Activated T-cell treated with anti-CD3 and anti-CD28 coated beads, Interleukin-2, amount 50 U/mL, for 72 hours (primary cell): ENCODE measurements around the gene TTC3. TPM values are rescaled to one million over a fixed set of nuclear protein-coding genes. Genes with fewer than 3 reads are reported as not detected.
"Not testable (repeated sequence)": the region's sequence is repeated elsewhere in the genome, so short reads cannot be mapped to it uniquely, and the experiment has no call there.

Experiments
- ATAC-seq, 2 donors: fragments of 150-1000 bp; cut with Tn5 transposase; replicated peaks in 1 of 2; 2 replicates each; pipeline ENCODE4 v1.10.0; 2021; ENCODE audit warnings: moderate library complexity in 2 of 2, mild to moderate bottlenecking in 1 of 2
- DNase-seq, 2 donors: peaks; one replicate each; pipeline ENCODE4 v3.0.0; 2021 to 2022; ENCODE audit warnings: mixed read lengths in 1 of 2
- H3K27ac Mint-ChIP-seq: one replicate; pipeline ENCODE4 v1.8.0; 2022; ENCODE audit warnings: mild to moderate bottlenecking, moderate library complexity, mixed read lengths
- H3K27me3 Mint-ChIP-seq: one replicate; pipeline ENCODE4 v1.8.0; 2022; ENCODE audit warnings: low read depth, mixed read lengths
- H3K36me3 Mint-ChIP-seq, 2 donors: one replicate each; pipeline ENCODE4 v1.8.0; 2022; ENCODE audit warnings: mixed read lengths in 2 of 2, mild to moderate bottlenecking in 1 of 2; ENCODE audit not compliant: insufficient read depth in 2 of 2
- H3K4me1 Mint-ChIP-seq: one replicate; pipeline ENCODE4 v1.8.0; 2022; ENCODE audit warnings: low read depth, mixed read lengths
- H3K4me3 Mint-ChIP-seq, 2 donors: one replicate each; pipeline ENCODE4 v1.8.0; 2022; ENCODE audit warnings: mild to moderate bottlenecking in 2 of 2, mixed read lengths in 2 of 2, moderate library complexity in 2 of 2
- H3K9me3 Mint-ChIP-seq, 2 donors: one replicate each; pipeline ENCODE4 v1.8.0; 2022; ENCODE audit warnings: mixed read lengths in 2 of 2
- total RNA-seq, 2 donors: library from RNA; stranded (reverse); gene quantifications; one replicate each; pipeline ENCODE4 v1.2.3, GENCODE V29; 2022

TTC3 gene
- total RNA-seq, 2 donors from 2014 or later = 62.4 to 65.8 TPM

DNA sequence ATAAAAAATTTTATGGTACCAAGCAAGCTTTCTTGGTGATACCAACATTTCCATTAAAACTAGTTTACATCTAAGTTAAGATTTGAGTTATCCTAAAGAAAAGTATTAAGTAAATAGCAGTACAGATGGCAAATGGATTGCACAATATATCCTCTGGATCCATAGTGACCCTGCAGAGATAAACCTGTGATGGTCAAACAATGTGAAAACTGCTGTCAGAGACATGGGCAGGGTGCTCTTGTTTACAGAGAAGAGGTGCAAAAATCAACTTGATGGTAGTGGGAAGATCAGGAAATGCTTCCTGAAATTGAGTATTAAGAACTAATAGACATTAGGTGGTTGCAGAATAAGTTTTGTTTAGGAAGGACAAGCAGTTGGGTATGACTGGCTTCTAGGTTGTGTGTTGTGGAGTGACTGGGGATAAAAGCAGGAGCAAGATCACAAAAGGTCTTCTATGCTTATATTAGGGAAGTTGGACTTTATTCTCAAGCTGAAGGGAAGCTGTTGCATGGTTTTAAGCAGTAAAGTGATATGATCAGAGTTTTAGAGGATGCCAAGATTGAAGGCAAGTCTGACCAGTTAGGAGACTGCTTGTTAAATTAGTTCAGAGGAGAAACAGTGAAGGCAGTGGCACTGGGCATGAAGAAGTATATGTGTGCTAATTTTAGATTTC lies 9.9 kb downstream of the TTC3 start:
- ATAC-seq = no peak

GRCh38 chr21:37085726-37086125 lies 12.7 kb downstream of the TTC3 start:
- Mint-ChIP-seq H3K27me3 (no peaks in the 10 kb centered on the region), H3K27ac (no peak overlapping the region), H3K36me3 (peaks cover 0 to 5% of the 10 kb centered on the region in 2 donors), H3K9me3 (no peaks in the 10 kb centered on the region), H3K4me3 (no peak overlapping the region), H3K4me1 (peaks cover 8% of the 10 kb centered on the region)
- DNase-seq (no peak), ATAC-seq (no peak)

More for the DNA sequence above, 9.9 kb downstream of the TTC3 start:
- DNase-seq = no peak
- Mint-ChIP-seq H3K4me1 (peaks cover 26% of the 10 kb centered on the region), H3K27ac (peak overlapping the region; percentile 51), H3K36me3 (no peaks in the 10 kb centered on the region), H3K9me3 (no peaks in the 10 kb centered on the region), H3K4me3 (no peak overlapping the region), H3K27me3 (no peaks in the 10 kb centered on the region)

DNA sequence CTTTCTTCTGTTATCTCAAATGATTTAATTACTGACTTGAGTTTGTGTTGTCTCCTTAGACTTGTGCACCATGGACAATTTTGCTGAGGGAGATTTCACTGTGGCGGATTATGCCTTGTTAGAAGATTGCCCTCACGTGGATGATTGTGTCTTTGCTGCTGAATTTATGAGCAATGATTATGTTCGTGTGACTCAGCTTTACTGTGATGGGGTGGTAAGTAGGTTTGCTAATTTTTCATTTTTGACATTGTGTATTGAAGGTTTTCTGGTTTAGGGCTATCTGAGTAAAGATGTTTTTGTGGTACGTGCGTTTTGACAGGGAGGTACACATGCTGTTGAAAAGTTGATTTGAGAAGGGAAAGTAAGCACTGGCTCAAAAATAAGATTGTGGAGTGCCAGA lies 14.1 kb downstream of the TTC3 start:
- H3K27ac Mint-ChIP-seq = no peak overlapping the region
- no peaks in the 10 kb centered on the region for H3K27me3 Mint-ChIP-seq
- H3K4me3 Mint-ChIP-seq = no peak overlapping the region
- peaks cover 8% of the 10 kb centered on the region for H3K4me1 Mint-ChIP-seq
- DNase-seq = no peak
- peaks cover 0 to 5% of the 10 kb centered on the region in 2 donors for H3K36me3 Mint-ChIP-seq
- peak; percentile 50 to 68 for ATAC-seq
- no peaks in the 10 kb centered on the region for H3K9me3 Mint-ChIP-seq

DNA sequence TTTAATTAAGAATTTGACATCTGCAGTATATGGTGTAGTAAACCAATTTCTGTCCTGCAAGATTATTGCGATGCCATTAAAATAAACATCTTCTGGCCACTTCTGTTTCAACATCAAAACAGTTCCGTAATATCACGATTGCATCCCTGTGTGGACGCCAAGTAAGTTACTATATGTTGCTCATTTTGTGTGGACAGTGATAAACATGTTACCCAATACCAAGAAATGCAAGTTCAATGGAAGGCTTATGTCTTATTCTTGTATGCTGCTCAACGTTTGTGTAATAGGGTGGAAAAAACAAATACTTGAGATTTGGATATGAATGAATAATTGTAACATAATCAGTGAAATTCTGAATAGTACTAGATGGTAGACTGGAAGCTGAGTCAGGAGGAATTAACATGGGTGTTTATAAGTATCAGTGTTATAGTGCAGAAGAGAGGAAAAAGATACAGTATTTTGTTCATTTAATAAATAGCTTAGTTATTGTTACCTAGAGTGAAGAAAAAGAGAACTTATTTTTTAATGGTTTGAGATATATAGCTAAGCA lies 15.2 kb downstream of the TTC3 start:
- ATAC-seq (no peak), DNase-seq (no peak)
- no peak overlapping the region for H3K4me3 Mint-ChIP-seq
- H3K27ac Mint-ChIP-seq = no peak overlapping the region
- no peaks in the 10 kb centered on the region for H3K9me3 Mint-ChIP-seq
- no peaks in the 10 kb centered on the region for H3K27me3 Mint-ChIP-seq
- H3K36me3 Mint-ChIP-seq = peaks cover 0 to 5% of the 10 kb centered on the region in 2 donors
- peaks cover 2% of the 10 kb centered on the region for H3K4me1 Mint-ChIP-seq

GRCh38 chr21:37093977-37094376 lies 20.9 kb downstream of the TTC3 start:
- Mint-ChIP-seq H3K4me3 (no peak overlapping the region), H3K27me3 (no peaks in the 10 kb centered on the region), H3K36me3 (peaks cover 2 to 6% of the 10 kb centered on the region in 2 donors), H3K9me3 (no peaks in the 10 kb centered on the region), H3K27ac (no peak overlapping the region), H3K4me1 (no peaks in the 10 kb centered on the region)
- ATAC-seq (no peak), DNase-seq (no peak)

GRCh38 chr21:37095821-37096220 lies 22.8 kb downstream of the TTC3 start:
- Mint-ChIP-seq H3K4me3 (no peak overlapping the region), H3K36me3 (peaks cover 2 to 8% of the 10 kb centered on the region in 2 donors), H3K9me3 (no peaks in the 10 kb centered on the region), H3K27ac (no peak overlapping the region), H3K4me1 (no peaks in the 10 kb centered on the region), H3K27me3 (no peaks in the 10 kb centered on the region)
- no peak for DNase-seq
- ATAC-seq = no peak

GRCh38 chr21:37098751-37099150 lies 25.7 kb downstream of the TTC3 start:
- H3K27ac Mint-ChIP-seq = no peak overlapping the region
- no peaks in the 10 kb centered on the region for H3K9me3 Mint-ChIP-seq
- no peak for ATAC-seq
- no peaks in the 10 kb centered on the region for H3K4me1 Mint-ChIP-seq
- H3K36me3 Mint-ChIP-seq = peaks cover 2 to 9% of the 10 kb centered on the region in 2 donors
- H3K4me3 Mint-ChIP-seq = no peak overlapping the region
- H3K27me3 Mint-ChIP-seq = no peaks in the 10 kb centered on the region
- no peak for DNase-seq

DNA sequence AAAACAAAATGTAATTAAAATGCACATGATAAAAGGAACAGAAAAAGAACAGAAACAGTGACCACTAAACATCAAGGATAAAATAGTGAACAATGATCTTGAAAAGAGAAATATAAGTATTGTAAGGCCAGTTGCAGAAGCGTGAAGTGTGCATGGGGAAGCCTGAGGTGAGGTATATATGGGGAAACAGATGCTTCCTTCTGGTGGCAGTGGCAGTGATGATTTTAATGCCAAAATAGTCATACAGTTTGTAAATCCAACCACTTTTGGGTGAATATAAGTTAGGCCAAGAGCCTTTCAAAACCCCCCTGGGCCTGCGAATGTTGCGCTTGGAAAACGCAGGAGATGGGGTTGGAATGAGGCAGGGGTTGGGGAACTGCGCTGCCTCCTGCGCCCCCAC lies 27.3 kb downstream of the TTC3 start:
- peaks cover 2 to 13% of the 10 kb centered on the region in 2 donors for H3K36me3 Mint-ChIP-seq
- H3K4me1 Mint-ChIP-seq = no peaks in the 10 kb centered on the region
- H3K4me3 Mint-ChIP-seq = no peak overlapping the region
- no peaks in the 10 kb centered on the region for H3K9me3 Mint-ChIP-seq
- no peak overlapping the region for H3K27ac Mint-ChIP-seq
- DNase-seq (no peak), ATAC-seq (no peak)
- no peaks in the 10 kb centered on the region for H3K27me3 Mint-ChIP-seq

- Mint-ChIP-seq H3K4me1 (peaks cover 4% of the 10 kb centered on the region), H3K4me3 (no peak overlapping the region), H3K27ac (no peak overlapping the region), H3K27me3 (no peaks in the 10 kb centered on the region), H3K9me3 (no peaks in the 10 kb centered on the region), H3K36me3 (peaks cover 2 to 13% of the 10 kb centered on the region in 2 donors)
- DNase-seq (no peak), ATAC-seq (no peak)
Observed at GRCh38 chr21:37101384-37101783, 28.3 kb downstream of the TTC3 start.

- DNase-seq, H3K4me3 Mint-ChIP-seq, H3K9me3 Mint-ChIP-seq, H3K4me1 Mint-ChIP-seq, H3K27ac Mint-ChIP-seq, H3K27me3 Mint-ChIP-seq, ATAC-seq: not testable (repeated sequence)
- H3K36me3 Mint-ChIP-seq = peaks cover 5 to 18% of the 10 kb centered on the region in 2 donors
Observed at GRCh38 chr21:37102746-37103145, 29.7 kb downstream of the TTC3 start.

GRCh38 chr21:37106998-37107397 lies 33.9 kb downstream of the TTC3 start:
- DNase-seq (no peak), ATAC-seq (no peak)
- Mint-ChIP-seq H3K36me3 (peaks cover 14 to 36% of the 10 kb centered on the region in 2 donors), H3K4me1 (peaks cover 4% of the 10 kb centered on the region), H3K27me3 (no peaks in the 10 kb centered on the region), H3K27ac (peak overlapping the region; percentile 6), H3K9me3 (peaks cover 2 to 7% of the 10 kb centered on the region in 2 donors), H3K4me3 (no peak overlapping the region)

DNA sequence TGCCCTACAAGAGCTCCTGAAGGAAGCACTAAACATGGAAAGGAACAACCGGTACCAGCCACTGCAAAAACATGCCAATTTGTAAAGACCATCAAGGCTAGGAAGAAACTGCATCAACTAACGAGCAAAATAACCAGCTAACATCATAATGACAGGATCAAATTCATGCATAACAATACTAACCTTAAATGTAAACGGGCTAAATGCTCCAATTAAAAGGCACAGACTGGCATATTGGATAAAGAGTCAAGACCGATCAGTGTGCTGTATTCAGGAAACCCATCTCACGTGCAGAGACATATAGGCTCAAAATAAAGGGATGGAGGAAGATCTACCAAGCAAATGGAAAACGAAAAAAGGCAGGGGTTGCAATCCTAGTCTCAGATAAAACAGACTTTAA lies 38.0 kb downstream of the TTC3 start:
- not testable (repeated sequence) for DNase-seq, H3K4me1 Mint-ChIP-seq, ATAC-seq, H3K4me3 Mint-ChIP-seq, H3K27me3 Mint-ChIP-seq, H3K27ac Mint-ChIP-seq, H3K9me3 Mint-ChIP-seq
- H3K36me3 Mint-ChIP-seq = peaks cover 19 to 36% of the 10 kb centered on the region in 2 donors

- not testable (repeated sequence) for H3K27ac Mint-ChIP-seq, ATAC-seq, H3K4me3 Mint-ChIP-seq, H3K27me3 Mint-ChIP-seq, DNase-seq, H3K9me3 Mint-ChIP-seq
- H3K4me1 Mint-ChIP-seq = peaks cover 14% of the 10 kb centered on the region
- H3K36me3 Mint-ChIP-seq = peaks cover 8 to 20% of the 10 kb centered on the region in 2 donors
Observed at GRCh38 chr21:37114301-37114700, 41.2 kb downstream of the TTC3 start.

GRCh38 chr21:37116459-37116858 lies 43.4 kb downstream of the TTC3 start:
- not testable (repeated sequence) for H3K36me3 Mint-ChIP-seq, H3K9me3 Mint-ChIP-seq, ATAC-seq, H3K27ac Mint-ChIP-seq, H3K4me3 Mint-ChIP-seq, H3K27me3 Mint-ChIP-seq, DNase-seq
- H3K4me1 Mint-ChIP-seq = peaks cover 27% of the 10 kb centered on the region
